NCI-H128 (cell line): ENCODE data around the gene MEIOC.
"Not testable (repeated sequence)": the region's sequence is repeated elsewhere in the genome, so short reads cannot be mapped to it uniquely, and the experiment has no call there.

Experiments
- DNase-seq: peaks from one replicate; lab custom pipeline; 2025; ENCODE audit not compliant: unreplicated experiment; lab: John Stamatoyannopoulos, UW

MEIOC gene

GRCh38 chr17:44647736-44648135 is 8.5 kb upstream of the MEIOC start:
- no peak for DNase-seq

- no peak for DNase-seq
Measured at GRCh38 chr17:44648963-44649362, 7.3 kb upstream of the MEIOC start.

GRCh38 chr17:44651228-44651627 is 5.0 kb upstream of the MEIOC start:
- DNase-seq: no peak

GRCh38 chr17:44652727-44653126 is 3.5 kb upstream of the MEIOC start:
- DNase-seq: no peak

- no peak for DNase-seq
Measured at GRCh38 chr17:44653384-44653783, 2.9 kb upstream of the MEIOC start.

- no peak for DNase-seq
Measured at GRCh38 chr17:44653954-44654353, 2.3 kb upstream of the MEIOC start.

- DNase-seq: no peak
Measured at GRCh38 chr17:44661835-44662234, 5.6 kb downstream of the MEIOC start.

- no peak for DNase-seq
Measured at GRCh38 chr17:44663095-44663494, 6.8 kb downstream of the MEIOC start.

- no peak for DNase-seq
Measured at GRCh38 chr17:44664867-44665266, 8.6 kb downstream of the MEIOC start.

GRCh38 chr17:44666006-44666405 is 9.7 kb downstream of the MEIOC start:
- no peak for DNase-seq

GRCh38 chr17:44672479-44673093 is 16.3 kb downstream of the MEIOC start:
- DNase-seq: no peak

GRCh38 chr17:44673893-44674292 is 17.6 kb downstream of the MEIOC start:
- DNase-seq: no peak

- DNase-seq: no peak
Measured at GRCh38 chr17:44677136-44677535, 20.9 kb downstream of the MEIOC start.

GRCh38 chr17:44683303-44683702 is 27.0 kb downstream of the MEIOC start:
- DNase-seq: not testable (repeated sequence)

GRCh38 chr17:44687756-44688155 is 31.5 kb downstream of the MEIOC start:
- DNase-seq: no peak

GRCh38 chr17:44688200-44688599 is 31.9 kb downstream of the MEIOC start:
- no peak for DNase-seq

GRCh38 chr17:44688675-44689476 is 32.6 kb downstream of the MEIOC start:
- DNase-seq: no peak

- DNase-seq: peak; percentile 63
Measured at GRCh38 chr17:44689477-44690217, 33.4 kb downstream of the MEIOC start, which contains the start of gene CCDC43. TSS of gene CCDC43 (minus strand) at chr17:44689776. CDS start at chr17:44689753, 23 bp downstream.

- not testable (repeated sequence) for DNase-seq
Measured at GRCh38 chr17:44690746-44691306, 34.6 kb downstream of the MEIOC start.

- no peak for DNase-seq
Measured at GRCh38 chr17:44693609-44694008, 37.3 kb downstream of the MEIOC start.

- not testable (repeated sequence) for DNase-seq
Measured at GRCh38 chr17:44700288-44700687, 44.0 kb downstream of the MEIOC start.
